Measurements from ENCODE around the gene PRSS36.
"Not testable (repeated sequence)": the region's sequence is repeated elsewhere in the genome, so short reads cannot be mapped to it uniquely, and the experiment has no call there.

The PRSS36 gene

DNA sequence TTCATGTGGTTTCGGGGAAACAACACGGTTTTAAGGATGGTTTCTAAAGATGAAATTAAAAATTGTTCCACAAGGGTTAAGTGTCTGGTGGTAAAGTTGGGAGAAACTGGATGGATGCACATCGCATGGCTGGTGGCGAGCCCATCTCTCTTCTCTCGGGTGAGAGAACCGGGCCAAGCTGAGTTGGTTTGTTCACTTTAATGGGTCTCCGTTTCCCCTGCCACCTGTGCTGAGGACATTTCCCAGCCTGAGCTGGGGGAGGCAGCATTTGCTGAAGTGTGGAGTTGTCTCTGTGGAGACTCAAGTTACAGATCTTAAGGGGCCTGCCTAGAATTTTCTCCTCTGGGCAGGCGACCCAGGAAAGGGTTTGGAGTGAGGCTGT, 37.9 kb upstream of the PRSS36 start:
- no peaks in the 10 kb centered on the region for H3K9me3 Mint-ChIP-seq
- H3K36me3 Mint-ChIP-seq, result peaks cover 67% of the 10 kb centered on the region
- peak overlapping the region; percentile 77 for H3K27ac Mint-ChIP-seq
- H3K4me3 Mint-ChIP-seq, result peak overlapping the region; percentile 70
- H3K27me3 Mint-ChIP-seq, result no peaks in the 10 kb centered on the region
- H3K4me1 Mint-ChIP-seq, result peaks cover 93% of the 10 kb centered on the region

DNA sequence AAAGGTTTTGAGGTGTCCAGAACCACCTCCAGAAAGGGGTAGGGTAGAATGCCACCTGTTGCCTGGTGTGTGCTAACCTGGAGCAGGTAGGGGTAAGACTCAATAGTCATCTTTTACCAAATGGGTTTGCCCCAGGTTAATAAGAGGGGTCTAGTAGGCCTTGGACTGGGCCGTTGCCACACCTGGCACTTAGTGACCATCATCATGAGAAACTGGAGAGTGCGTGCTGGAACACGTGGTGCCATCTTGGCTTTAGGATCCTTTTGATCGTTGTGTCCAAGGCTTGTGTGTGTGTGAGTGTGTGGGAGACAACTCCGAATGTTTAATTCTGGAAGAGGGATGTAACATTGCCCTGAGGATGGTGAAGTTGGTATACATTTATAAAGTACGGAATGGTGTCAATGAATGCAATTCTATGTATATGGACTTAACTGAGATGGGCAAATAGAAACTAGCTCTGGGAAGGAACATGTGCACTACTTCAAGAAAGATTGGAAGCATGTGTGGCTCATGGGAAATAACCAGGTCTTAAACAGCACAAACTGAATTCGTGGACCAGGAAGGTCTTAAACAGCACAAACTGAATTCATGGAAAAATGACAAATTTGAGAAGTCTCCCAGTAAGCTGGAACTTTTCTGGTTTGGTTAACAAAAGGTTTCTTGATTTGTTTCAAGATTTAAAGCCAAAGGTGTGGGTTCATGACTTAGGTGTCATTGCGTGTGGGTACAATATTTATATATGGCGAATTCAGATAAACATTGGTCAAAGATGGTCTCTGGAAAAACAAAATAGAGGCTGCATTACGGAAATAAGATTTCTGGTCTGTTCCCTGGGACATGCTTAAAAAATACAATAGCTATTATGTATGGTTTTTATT, 37.3 kb upstream of the PRSS36 start:
- Mint-ChIP-seq H3K36me3 (peaks cover 74% of the 10 kb centered on the region), H3K27ac (peak overlapping the region; percentile 77), H3K27me3 (no peaks in the 10 kb centered on the region), H3K4me1 (peaks cover 99% of the 10 kb centered on the region), H3K9me3 (no peaks in the 10 kb centered on the region), H3K4me3 (peak overlapping the region; percentile 70)

DNA sequence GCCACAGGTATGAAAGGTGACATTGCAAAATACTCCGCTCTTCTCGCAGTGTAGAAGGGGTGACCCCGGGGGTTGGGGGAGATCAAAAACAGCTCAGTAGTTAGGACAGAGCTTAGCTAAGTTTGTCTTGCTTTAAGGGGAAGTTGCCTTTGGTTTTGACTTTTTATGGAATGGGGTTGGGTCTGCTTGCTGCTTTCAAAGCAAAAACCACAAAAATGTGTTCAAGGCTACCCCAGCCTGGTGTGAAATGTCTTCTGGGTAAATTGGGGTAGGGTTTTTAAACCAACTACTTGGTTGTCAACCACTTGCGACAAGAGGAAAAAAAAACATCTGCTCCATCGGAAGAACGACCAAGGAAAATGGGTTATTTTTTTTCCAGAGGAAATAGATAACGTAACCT, 36.3 kb upstream of the PRSS36 start:
- Mint-ChIP-seq H3K27ac (peak overlapping the region; percentile 78), H3K4me1 (peaks cover 91% of the 10 kb centered on the region)

DNA sequence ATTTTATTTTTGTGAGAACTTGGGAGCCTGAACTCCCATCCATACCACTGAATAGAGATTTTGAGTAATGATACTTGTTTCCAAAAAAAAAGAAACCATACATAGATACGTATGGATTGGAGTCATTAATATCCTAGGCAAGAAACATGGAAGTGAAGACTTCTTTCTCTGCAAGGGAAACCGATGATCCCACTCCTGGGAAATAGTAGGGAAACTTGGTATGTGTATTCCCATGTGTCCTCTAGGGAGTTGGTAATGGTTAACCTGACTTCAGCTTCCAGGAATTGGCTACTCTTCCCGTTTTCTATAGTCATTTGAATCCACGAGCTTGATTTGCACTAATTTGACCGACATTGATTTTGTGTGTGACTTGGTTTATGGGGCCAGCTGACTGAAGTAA, 35.5 kb upstream of the PRSS36 start:
- Mint-ChIP-seq H3K4me3 (peak overlapping the region; percentile 82), H3K36me3 (peaks cover 71% of the 10 kb centered on the region), H3K27ac (peak overlapping the region; percentile 85), H3K4me1 (peaks cover 82% of the 10 kb centered on the region), H3K9me3 (no peaks in the 10 kb centered on the region), H3K27me3 (no peaks in the 10 kb centered on the region)

More for the DNA sequence above, 36.3 kb upstream of the PRSS36 start:
- no peaks in the 10 kb centered on the region for H3K9me3 Mint-ChIP-seq
- H3K4me3 Mint-ChIP-seq, result peak overlapping the region; percentile 70
- no peaks in the 10 kb centered on the region for H3K27me3 Mint-ChIP-seq
- H3K36me3 Mint-ChIP-seq, result peaks cover 76% of the 10 kb centered on the region

DNA sequence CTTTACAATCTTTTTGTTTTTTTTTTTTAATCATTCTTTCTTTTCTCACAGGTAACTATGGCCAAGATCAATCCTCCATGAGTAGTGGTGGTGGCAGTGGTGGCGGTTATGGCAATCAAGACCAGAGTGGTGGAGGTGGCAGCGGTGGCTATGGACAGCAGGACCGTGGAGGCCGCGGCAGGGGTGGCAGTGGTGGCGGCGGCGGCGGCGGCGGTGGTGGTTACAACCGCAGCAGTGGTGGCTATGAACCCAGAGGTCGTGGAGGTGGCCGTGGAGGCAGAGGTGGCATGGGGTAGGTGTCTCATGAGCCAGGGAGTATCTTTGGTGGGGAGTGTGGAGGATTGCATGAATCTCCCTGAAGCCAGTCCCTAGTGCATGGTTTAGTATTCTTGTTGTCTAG, 35.0 kb upstream of the PRSS36 start:
- peak overlapping the region; percentile 82 for H3K4me3 Mint-ChIP-seq
- no peaks in the 10 kb centered on the region for H3K27me3 Mint-ChIP-seq
- H3K4me1 Mint-ChIP-seq, result peaks cover 78% of the 10 kb centered on the region
- H3K36me3 Mint-ChIP-seq, result peaks cover 66% of the 10 kb centered on the region
- no peaks in the 10 kb centered on the region for H3K9me3 Mint-ChIP-seq
- peak overlapping the region; percentile 85 for H3K27ac Mint-ChIP-seq

DNA sequence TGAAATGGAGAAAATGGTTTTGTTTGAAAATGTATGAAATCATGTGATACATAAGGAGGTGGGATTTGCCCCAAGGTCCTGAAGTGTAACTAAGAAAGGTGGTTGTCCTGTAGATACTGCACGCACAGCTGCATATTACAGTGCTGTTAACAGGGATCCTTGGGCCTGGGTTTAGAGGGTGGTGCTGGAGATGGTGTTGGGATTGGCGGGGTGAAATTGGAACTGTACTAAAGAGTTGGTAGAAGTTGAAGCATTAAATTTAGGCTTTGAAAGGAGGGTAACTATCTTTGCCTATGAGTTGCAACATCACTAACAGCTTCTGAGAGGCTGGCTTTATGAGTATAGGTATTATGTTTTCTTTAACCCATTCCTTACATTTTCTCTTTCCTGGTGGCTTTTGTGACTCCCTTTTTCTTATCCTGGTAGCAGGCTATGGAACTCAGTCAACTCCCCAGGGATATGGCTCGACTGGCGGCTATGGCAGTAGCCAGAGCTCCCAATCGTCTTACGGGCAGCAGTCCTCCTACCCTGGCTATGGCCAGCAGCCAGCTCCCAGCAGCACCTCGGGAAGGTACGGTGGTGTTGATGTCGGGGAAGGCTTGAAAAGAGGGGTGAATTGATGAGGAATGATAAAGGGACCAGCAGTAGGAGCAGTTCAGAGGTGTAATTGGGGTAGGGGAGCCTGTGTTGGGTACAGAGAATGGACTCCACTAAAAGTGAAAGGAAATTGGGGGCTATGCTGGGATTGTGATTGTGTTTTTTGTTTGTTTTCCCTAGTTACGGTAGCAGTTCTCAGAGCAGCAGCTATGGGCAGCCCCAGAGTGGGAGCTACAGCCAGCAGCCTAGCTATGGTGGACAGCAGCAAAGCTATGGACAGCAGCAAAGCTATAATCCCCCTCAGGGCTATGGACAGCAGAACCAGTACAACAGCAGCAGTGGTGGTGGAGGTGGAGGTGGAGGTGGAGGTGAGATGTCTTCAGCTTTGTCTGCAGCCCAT, 33.9 kb upstream of the PRSS36 start:
- no peaks in the 10 kb centered on the region for H3K27me3 Mint-ChIP-seq
- peaks cover 56% of the 10 kb centered on the region for H3K36me3 Mint-ChIP-seq
- peak overlapping the region; percentile 99 for H3K4me3 Mint-ChIP-seq
- peaks cover 70% of the 10 kb centered on the region for H3K4me1 Mint-ChIP-seq
- H3K9me3 Mint-ChIP-seq, result no peaks in the 10 kb centered on the region
- peak overlapping the region; percentile 82 for H3K27ac Mint-ChIP-seq

DNA sequence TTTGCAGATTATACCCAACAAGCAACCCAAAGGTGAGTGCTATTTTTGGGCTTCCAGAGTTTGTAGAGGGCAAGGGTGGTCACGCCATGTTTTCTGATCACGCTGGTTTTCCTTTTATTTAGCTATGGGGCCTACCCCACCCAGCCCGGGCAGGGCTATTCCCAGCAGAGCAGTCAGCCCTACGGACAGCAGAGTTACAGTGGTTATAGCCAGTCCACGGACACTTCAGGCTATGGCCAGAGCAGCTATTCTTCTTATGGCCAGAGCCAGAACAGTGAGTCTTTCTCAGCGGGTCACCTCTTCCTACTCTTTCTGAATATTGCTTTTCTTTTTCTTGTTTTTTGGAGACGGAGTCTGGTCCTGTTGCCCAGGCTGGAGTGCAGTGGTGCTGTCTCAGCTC, 32.5 kb upstream of the PRSS36 start:
- Mint-ChIP-seq H3K9me3 (no peaks in the 10 kb centered on the region), H3K4me3 (peak overlapping the region; percentile 99), H3K27me3 (no peaks in the 10 kb centered on the region), H3K27ac (peak overlapping the region; percentile 85), H3K4me1 (peaks cover 66% of the 10 kb centered on the region), H3K36me3 (peaks cover 51% of the 10 kb centered on the region)

DNA sequence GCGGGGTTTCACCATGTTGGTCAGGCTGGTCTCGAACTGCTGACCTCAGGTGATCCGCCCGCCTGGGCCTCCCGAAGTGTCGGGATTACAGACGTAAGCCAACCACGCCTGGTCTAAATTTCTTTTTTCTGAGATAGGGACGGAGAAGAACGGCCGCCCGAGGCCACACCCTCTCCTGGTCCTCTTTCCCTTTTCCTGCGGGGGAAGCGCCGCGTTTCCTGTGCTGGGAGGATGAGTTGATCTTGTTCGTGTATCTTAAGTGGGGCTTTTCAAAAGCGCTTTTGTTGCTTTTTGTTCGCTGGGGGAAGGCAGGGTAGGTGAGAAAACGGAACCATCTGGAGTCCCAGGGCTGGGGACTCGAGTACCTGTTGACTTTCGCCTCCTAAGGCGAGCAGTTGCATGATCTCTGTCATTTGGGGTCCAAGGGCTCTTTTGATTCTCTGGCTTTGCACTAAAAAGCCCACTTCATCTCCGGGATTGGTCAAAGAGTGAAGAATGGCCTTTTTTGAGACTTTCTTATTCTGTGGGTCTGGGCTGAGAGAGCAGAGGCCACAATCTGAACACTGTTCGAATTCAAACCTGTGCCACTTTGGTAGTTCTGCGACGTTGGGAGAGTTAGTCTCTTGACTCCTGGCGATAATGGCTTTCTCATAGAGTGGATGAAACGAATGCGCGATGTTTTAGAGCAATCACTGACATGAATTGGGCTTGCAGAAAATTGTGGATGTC, 31.4 kb upstream of the PRSS36 start:
- Mint-ChIP-seq H3K4me3 (peak overlapping the region; percentile 99), H3K27me3 (no peaks in the 10 kb centered on the region), H3K4me1 (peaks cover 62% of the 10 kb centered on the region), H3K9me3 (no peaks in the 10 kb centered on the region), H3K27ac (peak overlapping the region; percentile 100), H3K36me3 (peaks cover 42% of the 10 kb centered on the region)

DNA sequence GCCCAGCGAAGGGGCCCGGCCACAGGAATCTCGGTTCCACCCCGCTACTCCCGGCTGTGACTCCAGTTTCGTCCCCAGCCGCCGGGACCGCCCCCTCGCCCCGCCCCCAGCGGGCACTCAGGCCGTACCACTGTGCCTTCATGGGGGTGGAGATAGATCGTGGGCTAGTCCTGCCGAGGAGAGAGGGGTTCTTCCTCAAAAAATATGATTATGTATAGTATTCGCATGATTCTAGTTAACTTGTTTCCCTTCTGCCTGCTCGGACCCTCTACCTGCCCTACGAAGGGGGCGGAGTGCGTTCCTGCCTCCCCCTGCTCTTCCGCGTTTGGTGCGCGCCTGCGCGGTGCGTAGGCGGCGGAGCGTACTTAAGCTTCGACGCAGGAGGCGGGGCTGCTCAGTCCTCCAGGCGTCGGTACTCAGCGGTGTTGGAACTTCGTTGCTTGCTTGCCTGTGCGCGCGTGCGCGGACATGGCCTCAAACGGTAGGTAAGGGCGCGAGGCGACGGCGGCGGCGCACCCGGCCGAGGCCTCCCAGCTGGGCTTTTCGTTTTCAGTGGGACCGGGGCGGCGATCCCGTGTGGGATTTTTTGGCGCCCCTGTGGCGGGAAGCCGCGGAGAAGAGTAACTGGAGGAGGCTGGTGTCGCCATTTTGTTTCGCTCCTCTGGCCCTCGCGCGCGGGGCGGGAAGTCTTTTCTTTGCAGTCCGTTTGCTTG, 30.0 kb upstream of the PRSS36 start, which contains the start of gene FUS:
Gene FUS, plus strand, starts transcription at position 393 of the 713 bp plus-strand sequence. Its CDS starts 76 bp downstream, at position 469.
- Mint-ChIP-seq H3K27me3 (no peaks in the 10 kb centered on the region), H3K27ac (peak within 1 kb of the TSS; percentile 100), H3K4me1 (peaks cover 48% of the 10 kb centered on the region), H3K9me3 (no peaks in the 10 kb centered on the region), H3K4me3 (peak within 1 kb of the TSS; percentile 99), H3K36me3 (peaks cover 31% of the 10 kb centered on the region)

DNA sequence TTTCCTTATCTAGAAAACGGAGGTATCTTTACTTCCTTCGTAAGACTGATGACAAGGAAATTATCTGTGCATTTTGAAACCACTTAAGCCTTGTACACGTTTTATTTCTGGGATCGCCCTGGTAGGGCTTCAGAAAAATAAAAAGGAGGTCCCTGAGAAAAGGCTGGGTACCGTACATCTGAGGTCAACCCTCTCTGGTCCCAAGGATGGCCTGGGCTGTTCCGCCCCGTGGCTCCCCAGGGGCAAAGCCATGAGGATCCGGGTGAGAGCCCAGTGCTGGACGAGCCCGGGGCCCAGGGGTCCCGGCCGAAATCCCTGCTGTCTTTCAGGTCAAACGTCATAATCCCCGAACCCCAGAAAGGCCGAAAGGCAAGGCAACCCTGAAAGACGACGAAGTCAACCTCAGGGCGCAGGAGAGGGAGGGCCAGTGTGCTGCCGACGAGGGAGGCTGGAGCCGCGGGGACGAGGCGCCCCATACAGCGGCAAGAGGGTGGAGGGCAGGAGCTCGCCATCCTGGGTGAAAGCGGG, 29.4 kb upstream of the PRSS36 start:
- H3K9me3 Mint-ChIP-seq, result no peaks in the 10 kb centered on the region
- H3K4me3 Mint-ChIP-seq, result peak overlapping the region; percentile 99
- no peaks in the 10 kb centered on the region for H3K27me3 Mint-ChIP-seq
- H3K4me1 Mint-ChIP-seq, result peaks cover 42% of the 10 kb centered on the region
- H3K36me3 Mint-ChIP-seq, result peaks cover 28% of the 10 kb centered on the region
- peak overlapping the region; percentile 93 for H3K27ac Mint-ChIP-seq

DNA sequence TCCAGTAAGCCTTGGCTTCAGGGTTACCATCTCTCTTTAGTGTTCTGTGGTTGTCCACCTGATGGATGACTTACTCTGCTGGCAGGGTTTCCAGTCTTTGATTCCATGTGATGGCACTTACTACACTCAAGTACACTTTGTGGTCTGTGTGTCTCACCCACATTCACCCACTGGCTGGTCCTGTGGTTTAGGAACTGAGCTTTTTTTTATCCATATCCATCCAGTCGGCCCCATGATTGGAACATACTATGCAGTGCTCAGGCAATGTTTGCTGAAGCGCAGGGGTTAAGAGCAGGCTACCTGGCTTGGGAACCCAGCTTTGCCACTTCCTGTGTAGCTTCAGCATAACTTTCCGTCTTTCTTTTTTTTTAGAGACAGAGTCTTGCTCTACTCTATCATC, 27.3 kb upstream of the PRSS36 start:
- H3K36me3 Mint-ChIP-seq, result peaks cover 11% of the 10 kb centered on the region
- no peaks in the 10 kb centered on the region for H3K9me3 Mint-ChIP-seq
- H3K4me1 Mint-ChIP-seq, result peaks cover 21% of the 10 kb centered on the region
- H3K27me3 Mint-ChIP-seq, result no peaks in the 10 kb centered on the region
- H3K4me3 Mint-ChIP-seq, result peak overlapping the region; percentile 47
- H3K27ac Mint-ChIP-seq, result peak overlapping the region; percentile 8

DNA sequence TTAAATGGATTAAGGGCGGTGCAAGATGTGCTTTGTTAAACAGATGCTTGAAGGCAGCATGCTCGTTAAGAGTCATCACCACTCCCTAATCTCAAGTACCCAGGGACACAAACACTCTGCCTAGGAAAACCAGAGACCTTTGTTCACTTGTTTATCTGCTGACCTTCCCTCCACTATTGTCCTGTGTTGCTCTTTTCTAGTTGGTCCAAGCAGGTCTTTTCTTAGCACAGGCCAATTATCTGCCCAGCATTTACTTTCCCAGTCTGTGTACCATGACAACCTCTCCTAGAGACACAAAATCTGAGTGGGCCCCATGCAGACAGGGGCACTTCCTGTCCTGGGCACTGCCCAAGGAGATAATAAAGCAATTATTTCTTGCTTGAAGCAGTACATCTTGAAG, 20.2 kb upstream of the PRSS36 start:
- H3K27ac Mint-ChIP-seq, result peak overlapping the region; percentile 9
- H3K4me3 Mint-ChIP-seq, H3K4me1 Mint-ChIP-seq, H3K36me3 Mint-ChIP-seq, H3K9me3 Mint-ChIP-seq, H3K27me3 Mint-ChIP-seq: not testable (repeated sequence)

DNA sequence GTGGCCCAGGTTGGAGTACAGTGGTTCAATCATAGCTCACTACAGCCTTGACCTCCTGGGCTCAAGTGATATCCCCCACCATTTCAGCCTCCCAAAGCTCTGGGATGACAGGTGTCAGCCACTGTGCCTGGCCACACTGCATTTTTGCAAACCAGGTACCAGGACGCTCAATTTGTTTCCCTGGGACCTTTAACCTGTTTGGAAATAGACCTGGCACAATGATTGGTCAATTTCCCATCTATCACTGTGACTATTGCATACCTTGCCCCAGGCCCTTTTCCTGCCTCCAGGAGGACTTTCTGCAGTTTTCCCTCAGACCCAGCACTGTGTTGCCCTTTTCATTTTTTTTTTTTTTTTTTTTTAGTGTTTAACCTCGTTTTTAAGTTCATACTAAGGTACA, 19.0 kb upstream of the PRSS36 start:
- H3K27ac Mint-ChIP-seq, result no peak overlapping the region
- no peaks in the 10 kb centered on the region for H3K4me1 Mint-ChIP-seq
- H3K36me3 Mint-ChIP-seq, result no peaks in the 10 kb centered on the region
- H3K27me3 Mint-ChIP-seq, result no peaks in the 10 kb centered on the region
- H3K4me3 Mint-ChIP-seq, result no peak overlapping the region
- no peaks in the 10 kb centered on the region for H3K9me3 Mint-ChIP-seq

DNA sequence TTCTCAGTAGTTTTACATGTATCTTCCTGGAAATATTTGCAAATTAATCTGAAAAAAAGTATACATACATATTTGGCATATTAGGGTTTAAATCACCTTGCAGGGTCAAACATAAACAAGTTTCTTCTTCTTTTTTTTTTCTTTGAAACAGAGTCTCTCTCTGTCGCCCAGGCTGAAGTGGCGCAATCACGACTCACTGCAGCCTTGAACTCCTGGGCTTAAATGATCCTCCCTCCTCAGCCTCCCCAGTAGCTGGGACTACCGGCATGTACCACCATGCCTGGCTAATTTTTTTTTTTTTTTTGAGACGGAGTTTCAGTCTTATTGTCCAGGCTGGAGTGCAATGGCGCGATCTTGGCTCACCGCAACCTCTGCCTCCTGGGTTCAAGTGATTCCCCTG, 17.4 kb upstream of the PRSS36 start:
- H3K4me1 Mint-ChIP-seq, result no peaks in the 10 kb centered on the region
- no peak overlapping the region for H3K4me3 Mint-ChIP-seq
- no peaks in the 10 kb centered on the region for H3K9me3 Mint-ChIP-seq
- no peak overlapping the region for H3K27ac Mint-ChIP-seq
- H3K36me3 Mint-ChIP-seq, result no peaks in the 10 kb centered on the region
- H3K27me3 Mint-ChIP-seq, result no peaks in the 10 kb centered on the region
